A549 (cell line): Measurements from ENCODE around the gene FAM120C. TPM values are rescaled to one million over a fixed set of nuclear protein-coding genes. Genes with fewer than 3 reads are reported as not detected.

ENCODE experiments used
- ATAC-seq, 2 experiments: fragments of 200-7000 bp in 1 of 2; fragments of >200 bp in 1 of 2; cut with Nextera tagmentation in 1 of 2; cut with Tn5 transposase in 1 of 2; 3 replicates each; pipeline versions ENCODE4 v1.8.0 to v1.9.1; 2018 to 2020; ENCODE audit warnings: mild to moderate bottlenecking in 1 of 2, moderate library complexity in 1 of 2
- CTCF ChIA-PET: fragments of 300-600 bp; sonication (Branson Sonifier 250); formaldehyde crosslinking; extraction: SDS; loops from one replicate; lab custom pipeline; 2021; ENCODE audit warnings: antibody characterized with exemption, inconsistent platforms; lab: Yijun Ruan, JAX
- POLR2A ChIA-PET: fragments of 350-600 bp; formaldehyde crosslinking; extraction: SDS; loops from one replicate; lab custom pipeline; 2021; ENCODE audit warnings: antibody characterized with exemption, inconsistent platforms; lab: Yijun Ruan, JAX
- DNase-seq, 2 experiments: peaks; one replicate each; pipeline versions ENCODE4 v3.0.0 to v3.0.0-alpha.2; 2011 to 2016; ENCODE audit warnings: low read depth in 1 of 2, low spot score in 1 of 2
- FAIRE-seq: peaks from 2 replicates; lab custom pipeline; 2011; peaks lifted over from hg19 to GRCh38; lab: Jason Lieb, UNC
- H3K27ac ChIP-seq, 2 experiments: fragments of >200 bp; sonication (Bioruptor Twin); formaldehyde crosslinking; 3 replicates each; pipeline ENCODE4 v1.5.1; 2016 to 2017
- H3K4me1 ChIP-seq: fragments of >200 bp; sonication (Bioruptor Twin); formaldehyde crosslinking; 3 replicates; pipeline ENCODE4 v1.6.1; 2016
- H3K4me2 ChIP-seq: fragments of >200 bp; sonication (Bioruptor Twin); formaldehyde crosslinking; 3 replicates; pipeline ENCODE4 v1.6.1; 2016
- H3K4me3 ChIP-seq: fragments of >200 bp; sonication (Bioruptor Twin); formaldehyde crosslinking; 3 replicates; pipeline ENCODE4 v1.5.1; 2016
- H3K9me3 ChIP-seq: fragments of >200 bp; sonication (Bioruptor Twin); formaldehyde crosslinking; 3 replicates; pipeline ENCODE4 v1.6.1; 2016
- CEBPB ChIP-seq, 2 experiments: fragments of >200 bp in 1 of 2; sonication (Bioruptor Twin) in 1 of 2; formaldehyde crosslinking in 1 of 2; IDR thresholded peaks; 2 replicates each; pipeline ENCODE4 v1.6.1; 2012 to 2016
- EHF ChIP-seq: fragments of 250-450 bp; sonication (Bioruptor Pico); IDR thresholded peaks from 2 replicates; pipeline ENCODE4 v1.5.0; 2020; ENCODE audit warnings: mild to moderate bottlenecking
- ELK1 ChIP-seq: fragments of 150-350 bp; IDR thresholded peaks from 2 replicates; pipeline ENCODE4 v1.6.1; 2014; ENCODE audit warnings: low read depth, mild to moderate bottlenecking, low read length
- EP300 ChIP-seq, 2 experiments: fragments of >200 bp; sonication (Bioruptor Twin); formaldehyde crosslinking; IDR thresholded peaks; 2 replicates in 1 of 2; 3 replicates in 1 of 2; pipeline ENCODE4 v1.6.1; 2016 to 2017
- ESRRA ChIP-seq: fragments of 150-350 bp; IDR thresholded peaks from 2 replicates; pipeline ENCODE4 v1.6.1; 2014; ENCODE audit warnings: mild to moderate bottlenecking, low read length, borderline replicate concordance
- FOSB ChIP-seq: fragments of 250-450 bp; sonication (Bioruptor Pico); IDR thresholded peaks from 2 replicates; pipeline ENCODE4 v1.5.0; 2020; ENCODE audit warnings: mild to moderate bottlenecking, moderate library complexity
- HOXB13 ChIP-seq: fragments of 250-450 bp; sonication (Bioruptor Pico); IDR thresholded peaks from 2 replicates; pipeline ENCODE4 v1.5.0; 2020; ENCODE audit warnings: low read depth, mild to moderate bottlenecking, moderate library complexity
- MYC ChIP-seq: IDR thresholded peaks from 2 replicates; pipeline ENCODE4 v1.6.1; 2012; ENCODE audit warnings: mild to moderate bottlenecking, inconsistent platforms, low read length, improper control_type of control experiment, borderline replicate concordance
- NFE2L2 ChIP-seq: fragments of 150-350 bp; conservative IDR thresholded peaks from 2 replicates; pipeline ENCODE4 v1.6.1; 2014; ENCODE audit warnings: low read length
- NPAS2 ChIP-seq: fragments of 250-450 bp; sonication (Bioruptor Pico); IDR thresholded peaks from 2 replicates; pipeline ENCODE4 v1.8.0; 2022; ENCODE audit warnings: mild to moderate bottlenecking, moderate library complexity, borderline replicate concordance
- NR3C1 ChIP-seq: fragments of >200 bp; sonication (Bioruptor Twin); formaldehyde crosslinking; IDR thresholded peaks from 3 replicates; pipeline ENCODE4 v1.6.1; 2017
- PBX3 ChIP-seq: IDR thresholded peaks from 2 replicates; pipeline ENCODE4 v1.6.1; 2012
- PHF8 ChIP-seq: fragments of 200-600 bp; sonication (generic); IDR thresholded peaks from 2 replicates; pipeline ENCODE4 v1.6.1; 2016; ENCODE audit warnings: low read depth, mild to moderate bottlenecking, antibody characterized with exemption, moderate library complexity, borderline replicate concordance
- POLR2A ChIP-seq: IDR thresholded peaks from 2 replicates; pipeline ENCODE4 v1.6.1; 2012; ENCODE audit warnings: mild to moderate bottlenecking, low read length
- RARB ChIP-seq: fragments of 250-450 bp; sonication (Bioruptor Pico); IDR thresholded peaks from 2 replicates; pipeline ENCODE4 v1.8.0; 2021; ENCODE audit warnings: mild to moderate bottlenecking, moderate library complexity
- TP53 ChIP-seq: fragments of 250-450 bp; sonication (Bioruptor Pico); IDR thresholded peaks from 2 replicates; pipeline ENCODE4 v1.5.0; 2021; ENCODE audit warnings: mild to moderate bottlenecking, moderate library complexity
- USF2 ChIP-seq: fragments of 450-650 bp; IDR thresholded peaks from 2 replicates; pipeline ENCODE4 v1.6.1; 2014; ENCODE audit warnings: antibody characterized with exemption
- ZC3H11A ChIP-seq: fragments of 450-650 bp; IDR thresholded peaks from 2 replicates; pipeline ENCODE4 v1.6.1; 2014; ENCODE audit warnings: antibody characterized with exemption, mild to moderate bottlenecking
- ZSCAN20 ChIP-seq: fragments of 250-450 bp; sonication (Bioruptor Pico); IDR thresholded peaks from 2 replicates; pipeline ENCODE4 v1.8.0; 2022; ENCODE audit warnings: mild to moderate bottlenecking, moderate library complexity
- WGBS: methylation state at CpG from one replicate; pipeline ENCODE4 v1.1.6; 2017; ENCODE audit errors: missing lambda C conversion rate; 5-methylcytosine and 5-hydroxymethylcytosine counted together
- polyA plus RNA-seq, 4 experiments: library from polyadenylated mRNA; depleted of rRNA in 3 of 4; stranded (reverse); fragments of >200 nt; fragmentation: RNase III in 1 of 4; extraction: RNeasy Plus Mini Kit Qiagen cat#74134 plus additional on column Dnase treatment in 1 of 4; gene quantifications; 2 replicates in 3 of 4; 3 replicates in 1 of 4; pipeline ENCODE4 v1.2.3, GENCODE V29; 2011 to 2017
- TF ChIP-seq, protein P1 (sequence below): IDR thresholded peaks from 2 replicates; pipeline ENCODE4 v1.6.1; 2012
- TF ChIP-seq, protein P2 (sequence below): fragments of >200 bp; sonication (Bioruptor Twin); formaldehyde crosslinking; IDR thresholded peaks from 2 replicates; pipeline ENCODE4 v1.6.1; 2016
- TF ChIP-seq, protein P3 (sequence below): IDR thresholded peaks from 2 replicates; pipeline ENCODE4 v1.6.1; 2012; ENCODE audit warnings: low read depth, borderline replicate concordance
- TF ChIP-seq, protein P4 (sequence below): fragments of 250-450 bp; sonication (Bioruptor Pico); IDR thresholded peaks from 2 replicates; pipeline ENCODE4 v1.5.0; 2020; ENCODE audit warnings: low read depth, mild to moderate bottlenecking, moderate library complexity

FAM120C gene
- polyA plus RNA-seq, 2 of the 4 experiments (the other 2 are of a cell fraction): 6.0 to 7.7 TPM

- DNase-seq: no peak
- ChIA-PET POLR2A (no interaction called here), CTCF (no interaction called here)
- H3K4me3 ChIP-seq: no peak overlapping the region
- TF ChIP-seq TP53 (CRISPR knock-in tag): no peak
- TF ChIP-seq PBX3: no peak
- no peak for TF ChIP-seq NFE2L2
- no peak for TF ChIP-seq EHF (CRISPR knock-in tag)
- TF ChIP-seq, protein P1, sequence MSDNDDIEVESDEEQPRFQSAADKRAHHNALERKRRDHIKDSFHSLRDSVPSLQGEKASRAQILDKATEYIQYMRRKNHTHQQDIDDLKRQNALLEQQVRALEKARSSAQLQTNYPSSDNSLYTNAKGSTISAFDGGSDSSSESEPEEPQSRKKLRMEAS: no peak
- TF ChIP-seq ZC3H11A: no peak
- TF ChIP-seq NPAS2: no peak
- TF ChIP-seq EP300 (IDR thresholded peaks at IDR 0.05): no peak
- TF ChIP-seq CEBPB (IDR thresholded peaks at IDR 0.05): no peak
- TF ChIP-seq MYC: no peak
- no peak for TF ChIP-seq NR3C1
- TF ChIP-seq PHF8: no peak
- no peak for FAIRE-seq
- ATAC-seq: no peak
- no peak overlapping the region for H3K27ac ChIP-seq
- H3K4me1 ChIP-seq: no peaks in the 10 kb centered on the region
- H3K9me3 ChIP-seq: no peaks in the 10 kb centered on the region
- H3K4me2 ChIP-seq: no peak overlapping the region
- 91% methylated on average over 7 of the region's 7 CpGs for WGBS
Observed at GRCh38 chrX:54116391-54116790, 66.7 kb downstream of the FAM120C start.

GRCh38 chrX:54093571-54093970 lies 89.5 kb downstream of the FAM120C start:
- FAIRE-seq: peak; percentile 91
- TF ChIP-seq, protein P2, sequence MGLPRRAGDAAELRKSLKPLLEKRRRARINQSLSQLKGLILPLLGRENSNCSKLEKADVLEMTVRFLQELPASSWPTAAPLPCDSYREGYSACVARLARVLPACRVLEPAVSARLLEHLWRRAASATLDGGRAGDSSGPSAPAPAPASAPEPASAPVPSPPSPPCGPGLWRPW: no peak
- TF ChIP-seq, protein P3, sequence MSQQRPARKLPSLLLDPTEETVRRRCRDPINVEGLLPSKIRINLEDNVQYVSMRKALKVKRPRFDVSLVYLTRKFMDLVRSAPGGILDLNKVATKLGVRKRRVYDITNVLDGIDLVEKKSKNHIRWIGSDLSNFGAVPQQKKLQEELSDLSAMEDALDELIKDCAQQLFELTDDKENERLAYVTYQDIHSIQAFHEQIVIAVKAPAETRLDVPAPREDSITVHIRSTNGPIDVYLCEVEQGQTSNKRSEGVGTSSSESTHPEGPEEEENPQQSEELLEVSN: no peak
- TF ChIP-seq HOXB13 (CRISPR knock-in tag) (no peak), NPAS2 (no peak), RARB (CRISPR knock-in tag) (no peak), TP53 (CRISPR knock-in tag) (no peak), ESRRA (no peak), FOSB (CRISPR knock-in tag) (no peak), POLR2A (no peak), ZSCAN20 (no peak), ELK1 (no peak), USF2 (no peak)

GRCh38 chrX:54093159-54093558 lies 89.9 kb downstream of the FAM120C start:
- ChIA-PET POLR2A (no interaction called here), CTCF (no interaction called here)
- FAIRE-seq (no peak), DNase-seq (no peak), ATAC-seq (no peak; a peak in 1 of 6 replicates)
- H3K4me2 ChIP-seq: no peak overlapping the region
- no peaks in the 10 kb centered on the region for H3K4me1 ChIP-seq
- WGBS: 63% methylated on average over 1 of the region's 1 CpG
- H3K27ac ChIP-seq: no peak overlapping the region; a peak in 1 of 6 replicates
- TF ChIP-seq, protein P3: no peak
- TF ChIP-seq, protein P4, sequence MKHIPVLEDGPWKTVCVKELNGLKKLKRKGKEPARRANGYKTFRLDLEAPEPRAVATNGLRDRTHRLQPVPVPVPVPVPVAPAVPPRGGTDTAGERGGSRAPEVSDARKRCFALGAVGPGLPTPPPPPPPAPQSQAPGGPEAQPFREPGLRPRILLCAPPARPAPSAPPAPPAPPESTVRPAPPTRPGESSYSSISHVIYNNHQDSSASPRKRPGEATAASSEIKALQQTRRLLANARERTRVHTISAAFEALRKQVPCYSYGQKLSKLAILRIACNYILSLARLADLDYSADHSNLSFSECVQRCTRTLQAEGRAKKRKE (CRISPR knock-in tag): no peak
- TF ChIP-seq FOSB (CRISPR knock-in tag) (no peak), HOXB13 (CRISPR knock-in tag) (no peak), ZC3H11A (no peak)
- TF ChIP-seq, protein P2: no peak
- H3K9me3 ChIP-seq: no peaks in the 10 kb centered on the region
- no peak overlapping the region for H3K4me3 ChIP-seq

More at GRCh38 chrX:54093571-54093970, 89.5 kb downstream of the FAM120C start:
- no peak overlapping the region; a peak in 1 of 6 replicates for H3K27ac ChIP-seq
- ChIA-PET CTCF (no interaction called here), POLR2A (no interaction called here)
- H3K9me3 ChIP-seq: no peaks in the 10 kb centered on the region
- H3K4me3 ChIP-seq: no peak overlapping the region
- ATAC-seq (no peak), DNase-seq (no peak)
- WGBS: 56% methylated on average over 2 of the region's 2 CpGs
- no peak overlapping the region for H3K4me2 ChIP-seq
- no peaks in the 10 kb centered on the region for H3K4me1 ChIP-seq
